Nephron progenitor cell (in vitro differentiated cells): Measurements from ENCODE around the gene LMBRD1.

Source experiments
- DNase-seq: peaks from one replicate; pipeline ENCODE4 v3.0.0; 2021
- H3K27ac Mint-ChIP-seq: 2 replicates; pipeline ENCODE4 v1.8.0; 2021; ENCODE audit warnings: mild to moderate bottlenecking, moderate library complexity, mixed read lengths
- H3K27me3 Mint-ChIP-seq: 2 replicates; pipeline ENCODE4 v1.8.0; 2021; ENCODE audit warnings: mild to moderate bottlenecking, low read depth, mixed read lengths; ENCODE audit not compliant: poor library complexity
- H3K36me3 Mint-ChIP-seq: 2 replicates; pipeline ENCODE4 v1.8.0; 2021; ENCODE audit warnings: low read depth, mixed read lengths
- H3K4me1 Mint-ChIP-seq: 2 replicates; pipeline ENCODE4 v1.8.0; 2021; ENCODE audit warnings: mixed read lengths
- H3K4me3 Mint-ChIP-seq: 2 replicates; pipeline ENCODE4 v1.8.0; 2021; ENCODE audit warnings: mild to moderate bottlenecking, moderate library complexity, mixed read lengths
- H3K9me3 Mint-ChIP-seq: 2 replicates; pipeline ENCODE4 v1.8.0; 2021; ENCODE audit warnings: mild to moderate bottlenecking, moderate library complexity, mixed read lengths
- TF ChIP-seq, protein P1 (sequence below): fragments of 200-600 bp; sonication (generic); IDR thresholded peaks from 2 replicates; pipeline ENCODE4 v1.5.0; 2021; ENCODE audit warnings: antibody characterized with exemption

Gene LMBRD1

GRCh38 chr6:69647726-69648125, 149.1 kb downstream of the LMBRD1 start:
- DNase-seq = no peak

GRCh38 chr6:69643688-69644087, 153.1 kb downstream of the LMBRD1 start:
- H3K27me3 Mint-ChIP-seq = peaks cover 9% of the 10 kb centered on the region
- H3K4me3 Mint-ChIP-seq = no peak overlapping the region
- TF ChIP-seq, protein P1, sequence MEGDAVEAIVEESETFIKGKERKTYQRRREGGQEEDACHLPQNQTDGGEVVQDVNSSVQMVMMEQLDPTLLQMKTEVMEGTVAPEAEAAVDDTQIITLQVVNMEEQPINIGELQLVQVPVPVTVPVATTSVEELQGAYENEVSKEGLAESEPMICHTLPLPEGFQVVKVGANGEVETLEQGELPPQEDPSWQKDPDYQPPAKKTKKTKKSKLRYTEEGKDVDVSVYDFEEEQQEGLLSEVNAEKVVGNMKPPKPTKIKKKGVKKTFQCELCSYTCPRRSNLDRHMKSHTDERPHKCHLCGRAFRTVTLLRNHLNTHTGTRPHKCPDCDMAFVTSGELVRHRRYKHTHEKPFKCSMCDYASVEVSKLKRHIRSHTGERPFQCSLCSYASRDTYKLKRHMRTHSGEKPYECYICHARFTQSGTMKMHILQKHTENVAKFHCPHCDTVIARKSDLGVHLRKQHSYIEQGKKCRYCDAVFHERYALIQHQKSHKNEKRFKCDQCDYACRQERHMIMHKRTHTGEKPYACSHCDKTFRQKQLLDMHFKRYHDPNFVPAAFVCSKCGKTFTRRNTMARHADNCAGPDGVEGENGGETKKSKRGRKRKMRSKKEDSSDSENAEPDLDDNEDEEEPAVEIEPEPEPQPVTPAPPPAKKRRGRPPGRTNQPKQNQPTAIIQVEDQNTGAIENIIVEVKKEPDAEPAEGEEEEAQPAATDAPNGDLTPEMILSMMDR = no peak
- H3K4me1 Mint-ChIP-seq = no peaks in the 10 kb centered on the region
- no peak for DNase-seq
- H3K36me3 Mint-ChIP-seq = no peaks in the 10 kb centered on the region
- peaks cover 6% of the 10 kb centered on the region for H3K9me3 Mint-ChIP-seq
- no peak overlapping the region for H3K27ac Mint-ChIP-seq

More at GRCh38 chr6:69647726-69648125, 149.1 kb downstream of the LMBRD1 start:
- H3K4me1 Mint-ChIP-seq = no peaks in the 10 kb centered on the region
- H3K36me3 Mint-ChIP-seq = no peaks in the 10 kb centered on the region
- no peak overlapping the region for H3K4me3 Mint-ChIP-seq
- H3K9me3 Mint-ChIP-seq = peaks cover 6% of the 10 kb centered on the region
- H3K27me3 Mint-ChIP-seq = peaks cover 6% of the 10 kb centered on the region
- no peak overlapping the region for H3K27ac Mint-ChIP-seq
- TF ChIP-seq, protein P1 = no peak

GRCh38 chr6:69632932-69633331, 163.9 kb downstream of the LMBRD1 start:
- TF ChIP-seq, protein P1 = no peak
- Mint-ChIP-seq H3K4me1 (peaks cover 10% of the 10 kb centered on the region), H3K27me3 (peaks cover 3% of the 10 kb centered on the region), H3K4me3 (no peak overlapping the region), H3K36me3 (no peaks in the 10 kb centered on the region), H3K9me3 (peaks cover 4% of the 10 kb centered on the region), H3K27ac (no peak overlapping the region)
- no peak for DNase-seq

DNA sequence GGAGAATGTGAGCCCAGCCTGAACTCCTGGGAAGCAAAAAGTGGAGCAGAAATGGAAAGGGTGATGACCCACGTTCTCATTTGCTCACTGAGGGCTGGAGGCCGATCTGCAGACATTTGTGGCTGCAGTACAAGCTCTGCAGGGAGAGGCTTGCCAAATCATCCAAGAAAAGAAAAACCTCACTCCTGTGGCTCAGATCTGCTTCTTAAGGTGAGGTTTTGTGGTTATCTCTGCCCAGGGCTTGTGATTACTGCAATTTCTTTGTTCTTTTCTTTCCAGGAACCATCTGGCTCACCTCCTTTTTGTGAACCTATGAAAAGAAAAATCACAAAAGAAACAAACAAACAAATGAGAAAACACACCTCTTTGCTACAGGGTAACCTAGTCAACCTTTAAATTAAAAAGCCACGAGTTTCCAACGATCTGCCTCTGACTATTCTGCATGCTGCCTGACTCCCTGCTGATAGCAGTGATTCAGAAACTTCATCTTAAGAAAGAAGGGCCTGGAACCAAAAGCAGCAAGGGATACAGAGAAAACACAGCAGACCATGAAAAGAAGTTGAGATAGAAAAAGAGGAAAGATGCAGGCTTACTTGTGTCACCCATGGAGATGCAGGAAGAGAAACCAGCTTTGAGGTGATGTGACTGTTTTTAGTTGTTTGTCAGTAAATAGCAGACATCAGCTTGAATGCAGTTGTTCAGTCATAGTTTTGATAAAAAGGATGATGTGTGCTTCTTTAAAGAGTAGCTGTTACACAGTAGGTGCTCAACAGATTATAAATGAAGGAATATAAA, 165.1 kb downstream of the LMBRD1 start:
- Mint-ChIP-seq H3K36me3 (no peaks in the 10 kb centered on the region), H3K4me3 (no peak overlapping the region), H3K4me1 (peaks cover 10% of the 10 kb centered on the region), H3K27me3 (peaks cover 3% of the 10 kb centered on the region), H3K9me3 (peaks cover 4% of the 10 kb centered on the region), H3K27ac (no peak overlapping the region)
- DNase-seq = no peak
- TF ChIP-seq, protein P1 = no peak

DNA sequence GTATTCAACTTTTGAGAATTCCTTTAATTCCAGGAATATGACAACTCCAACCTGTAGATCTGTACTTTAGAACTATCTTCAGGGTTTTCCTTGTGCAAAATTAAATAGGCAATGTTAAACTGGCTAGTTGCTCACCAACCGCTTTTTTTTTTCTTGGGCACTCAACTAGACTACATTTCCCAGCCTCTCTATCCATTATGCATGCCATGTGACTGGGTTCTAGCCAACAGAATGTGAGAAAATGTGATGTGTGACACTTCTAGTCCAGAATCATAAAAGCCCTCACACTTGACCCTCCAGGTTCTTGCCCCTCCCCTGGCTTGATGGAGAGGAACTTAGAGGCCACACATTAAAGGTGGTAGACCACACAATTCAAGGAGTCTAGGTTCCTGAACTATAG, 166.0 kb downstream of the LMBRD1 start:
- peaks cover 3% of the 10 kb centered on the region for H3K27me3 Mint-ChIP-seq
- H3K4me1 Mint-ChIP-seq = peaks cover 10% of the 10 kb centered on the region
- H3K4me3 Mint-ChIP-seq = no peak overlapping the region
- TF ChIP-seq, protein P1 = no peak
- H3K27ac Mint-ChIP-seq = no peak overlapping the region
- no peaks in the 10 kb centered on the region for H3K36me3 Mint-ChIP-seq
- DNase-seq = no peak
- peaks cover 4% of the 10 kb centered on the region for H3K9me3 Mint-ChIP-seq

- no peak for DNase-seq
- Mint-ChIP-seq H3K9me3 (peaks cover 4% of the 10 kb centered on the region), H3K27me3 (peaks cover 3% of the 10 kb centered on the region), H3K36me3 (no peaks in the 10 kb centered on the region), H3K4me1 (peaks cover 17% of the 10 kb centered on the region), H3K4me3 (no peak overlapping the region), H3K27ac (no peak overlapping the region)
- TF ChIP-seq, protein P1 = no peak
These were observed 169.2 kb downstream of the LMBRD1 start for GRCh38 chr6:69627625-69628024.
